Measurements from ENCODE around the gene PRR29.
"Not testable (repeated sequence)": the region's sequence is repeated elsewhere in the genome, so short reads cannot be mapped to it uniquely, and the experiment has no call there.

Gene PRR29

GRCh38 chr17:63974594-63975192 lies 23.5 kb upstream of the PRR29 start:
- DNase-seq (ENCODE audit: low spot score) = no peak

- no peak for DNase-seq (ENCODE audit: low spot score)
These were observed 22.5 kb upstream of the PRR29 start for GRCh38 chr17:63975541-63976092.

GRCh38 chr17:63976702-63977101 lies 21.4 kb upstream of the PRR29 start:
- no peak for DNase-seq (ENCODE audit: low spot score)

- no peak for DNase-seq (ENCODE audit: low spot score)
These were observed 19.6 kb upstream of the PRR29 start for GRCh38 chr17:63978272-63979200.

GRCh38 chr17:63982641-63983040 lies 15.5 kb upstream of the PRR29 start:
- DNase-seq (ENCODE audit: low spot score) = not testable (repeated sequence)

- DNase-seq (ENCODE audit: low spot score) = no peak
These were observed 14.8 kb upstream of the PRR29 start for GRCh38 chr17:63983320-63983719.

- DNase-seq (ENCODE audit: low spot score) = no peak
These were observed 13.9 kb upstream of the PRR29 start for GRCh38 chr17:63984236-63984635.

- DNase-seq (ENCODE audit: low spot score) = no peak
These were observed 13.3 kb upstream of the PRR29 start for GRCh38 chr17:63984651-63985386.

GRCh38 chr17:63985387-63986140 lies 12.6 kb upstream of the PRR29 start:
- no peak for DNase-seq (ENCODE audit: low spot score)

GRCh38 chr17:63986821-63987220 lies 11.3 kb upstream of the PRR29 start:
- no peak for DNase-seq (ENCODE audit: low spot score)

GRCh38 chr17:63987221-63988126 lies 10.7 kb upstream of the PRR29 start:
- DNase-seq (ENCODE audit: low spot score) = no peak

- DNase-seq (ENCODE audit: low spot score) = no peak
These were observed 10.0 kb upstream of the PRR29 start for GRCh38 chr17:63988127-63988478.

GRCh38 chr17:63988741-63989621 lies 9.2 kb upstream of the PRR29 start:
- DNase-seq (ENCODE audit: low spot score) = no peak

- no peak for DNase-seq (ENCODE audit: low spot score)
These were observed 8.4 kb upstream of the PRR29 start for GRCh38 chr17:63989622-63990345.

GRCh38 chr17:63991611-63992010 lies 6.5 kb upstream of the PRR29 start:
- no peak for DNase-seq (ENCODE audit: low spot score)

GRCh38 chr17:63993368-63993985 lies 4.7 kb upstream of the PRR29 start:
- DNase-seq (ENCODE audit: low spot score) = no peak

- no peak for DNase-seq (ENCODE audit: low spot score)
These were observed 2.5 kb upstream of the PRR29 start for GRCh38 chr17:63995626-63996025.

- no peak for DNase-seq (ENCODE audit: low spot score)
These were observed 1.5 kb upstream of the PRR29 start for GRCh38 chr17:63996430-63997182.

All from HuH-7 (cell line).